ENCODE data around the gene DCTPP1.

- TF ChIP-seq RCOR1 (IDR thresholded peaks at IDR 0.05; ENCODE audit: insufficient replicate concordance, low read length) (no peak), MAZ (IDR thresholded peaks at IDR 0.05; ENCODE audit: borderline replicate concordance, low read depth, low read length) (no peak), CTCF (conservative IDR thresholded peaks at IDR 0.05; ENCODE audit: low read depth, low read length) (no peak), POLR2A (IDR thresholded peaks at IDR 0.05; ENCODE audit: low read depth, low read length) (no peak), BHLHE40 (IDR thresholded peaks at IDR 0.05; ENCODE audit: low read depth, low read length) (no peak), RAD21 (IDR thresholded peaks at IDR 0.05; ENCODE audit: low read length) (no peak), USF2 (IDR thresholded peaks at IDR 0.05; ENCODE audit: low read depth, low read length) (no peak), MAFK (IDR thresholded peaks at IDR 0.05; ENCODE audit: low read depth, low read length) (no peak), ELK1 (IDR thresholded peaks at IDR 0.05; ENCODE audit: borderline replicate concordance, low read depth, low read length) (no peak)
Measured at GRCh38 chr16:30374538-30374937, 55.3 kb downstream of the DCTPP1 start, which contains the start of gene MYL11.
